NCI-H1048 (cell line): ENCODE results near the gene PLBD2.

ENCODE experiments used
- DNase-seq: peaks from one replicate; lab custom pipeline; 2025; lab: John Stamatoyannopoulos, UW

The PLBD2 gene

DNA sequence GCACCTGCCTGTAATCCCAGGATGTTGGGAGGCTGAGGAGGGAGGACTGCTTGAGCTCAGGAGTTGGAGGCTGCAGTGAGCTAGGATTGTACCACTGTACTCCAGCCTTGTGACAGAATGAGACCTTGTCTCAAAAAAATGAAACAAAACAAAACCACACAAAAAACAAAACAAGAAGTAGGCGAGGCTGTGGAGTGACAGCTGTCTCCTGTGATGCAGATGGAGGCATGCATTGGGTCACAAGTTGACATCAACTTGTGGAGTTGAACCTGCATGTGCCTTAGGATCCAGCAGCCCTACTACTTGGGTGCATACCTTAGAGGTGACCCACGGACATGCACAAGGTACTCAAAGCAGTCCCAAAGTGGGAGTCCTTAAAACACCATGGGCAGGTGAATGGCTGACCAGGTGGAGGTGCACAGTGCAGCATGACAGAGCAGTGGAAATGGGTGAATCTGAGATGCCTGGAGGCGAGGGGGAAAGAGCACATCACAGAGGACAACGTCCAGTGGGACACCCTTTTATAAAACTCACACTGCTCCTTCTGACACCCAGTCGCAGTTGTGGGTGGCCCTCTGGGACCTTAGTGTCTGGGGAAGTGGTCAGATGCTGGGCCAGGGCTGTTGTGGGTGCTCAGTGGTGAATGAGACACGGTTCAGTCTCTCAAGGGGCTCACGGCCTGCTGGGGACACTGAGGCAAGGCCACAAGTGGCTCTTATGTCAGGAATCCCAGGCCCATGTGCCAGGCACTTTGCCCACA lies 12.7 kb downstream of the PLBD2 start:
- no peak for DNase-seq

DNA sequence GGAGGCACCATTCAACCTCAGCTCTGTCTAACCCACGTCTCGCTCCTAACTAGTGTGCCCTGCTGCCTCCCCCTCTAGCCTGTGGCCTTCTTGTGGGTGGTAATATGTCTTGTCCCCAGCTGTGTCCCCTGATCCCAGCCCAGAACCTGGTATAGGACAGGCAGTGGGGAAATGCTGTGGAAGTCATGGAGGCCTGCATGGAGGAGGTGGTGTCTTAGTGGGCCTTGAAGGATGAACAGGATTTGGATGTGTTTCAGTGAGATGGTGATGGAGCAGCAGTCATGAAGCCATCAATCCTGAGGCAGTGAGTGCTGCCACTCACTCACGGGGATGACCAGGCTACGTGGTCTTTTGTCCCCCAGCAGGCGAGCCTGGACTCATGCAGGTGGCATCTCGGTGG lies 13.4 kb downstream of the PLBD2 start:
- DNase-seq = no peak

DNA sequence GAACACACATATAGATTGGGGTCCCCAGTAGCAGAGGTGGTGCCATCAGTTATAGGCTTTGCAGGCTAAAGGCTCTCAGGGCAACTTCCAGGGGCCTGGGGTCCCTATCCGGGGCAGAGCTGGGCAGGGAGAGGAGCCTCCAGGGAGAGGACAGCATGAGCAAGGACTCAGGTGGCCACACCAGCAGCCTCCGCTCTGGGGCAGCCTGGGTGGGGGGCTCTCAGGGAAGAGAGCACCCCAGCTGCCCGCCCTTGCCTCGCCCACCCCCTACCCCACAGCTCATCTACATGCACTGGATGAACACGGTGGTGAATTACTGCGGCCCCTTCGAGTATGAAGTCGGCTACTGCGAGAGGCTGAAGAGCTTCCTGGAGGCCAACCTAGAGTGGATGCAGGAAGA lies 14.0 kb downstream of the PLBD2 start:
- DNase-seq = no peak

DNA sequence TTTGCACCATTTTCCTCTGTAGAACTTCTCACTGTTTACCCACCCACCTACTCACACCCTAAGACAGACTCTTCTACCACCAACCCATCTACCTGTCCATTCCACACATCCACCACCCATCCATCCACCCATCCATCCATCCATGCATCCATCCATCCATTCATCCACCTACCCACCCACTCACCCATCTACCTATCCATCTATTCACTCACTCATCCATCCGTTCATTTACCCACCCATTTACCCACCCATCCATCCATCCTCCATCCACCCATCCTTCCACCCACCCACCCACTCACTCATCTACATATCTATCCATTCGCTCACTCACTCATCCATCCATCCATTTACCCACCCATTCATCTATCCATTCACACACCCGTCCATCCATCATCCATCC lies 15.1 kb downstream of the PLBD2 start:
- DNase-seq = no peak

DNA sequence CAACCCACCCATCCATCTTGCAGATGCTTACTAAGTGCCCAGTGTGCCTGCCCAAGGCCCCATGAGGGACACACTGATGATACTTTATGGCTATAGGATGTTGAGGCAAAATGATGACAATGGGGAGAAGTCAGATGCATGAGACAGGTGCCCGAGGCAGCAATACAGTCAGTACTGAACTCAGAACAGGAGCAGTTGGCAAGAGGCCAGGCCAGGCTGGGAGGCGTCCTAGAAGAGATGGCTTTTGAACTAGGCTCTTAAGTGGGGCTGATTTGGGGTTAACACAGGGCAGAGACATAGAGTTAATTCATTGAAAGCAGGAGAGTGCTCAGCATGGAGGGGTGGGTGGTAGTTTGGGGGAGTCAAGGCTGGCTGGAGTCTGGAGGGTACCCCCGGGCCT lies 15.6 kb downstream of the PLBD2 start:
- DNase-seq = no peak

DNA sequence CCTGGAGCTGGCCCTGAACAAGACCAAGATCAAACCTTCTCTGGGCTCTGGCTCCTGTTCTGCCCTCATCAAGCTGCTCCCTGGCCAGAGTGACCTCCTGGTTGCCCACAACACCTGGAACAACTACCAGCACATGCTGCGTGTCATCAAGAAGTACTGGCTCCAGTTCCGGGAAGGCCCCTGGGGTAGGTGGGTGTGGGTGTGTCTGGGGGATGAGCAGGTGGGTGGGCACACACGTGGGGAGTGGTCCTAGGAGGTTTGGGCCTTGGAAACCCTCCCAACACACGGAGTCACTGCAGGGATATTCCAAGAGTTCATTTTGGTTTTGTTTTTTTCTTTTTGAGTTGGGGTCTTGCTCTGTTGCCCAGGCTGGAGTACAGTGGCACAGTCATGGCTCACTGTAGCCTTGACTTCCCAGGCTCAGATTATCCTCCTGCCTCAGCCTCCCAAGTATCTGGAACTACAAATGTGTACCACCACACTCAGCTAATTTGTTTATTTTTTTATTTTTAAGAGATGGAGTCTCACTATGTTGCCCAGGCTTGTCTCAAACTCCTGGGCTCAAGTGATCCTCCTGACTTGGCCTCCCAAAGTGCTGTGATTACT lies 16.5 kb downstream of the PLBD2 start:
- DNase-seq = no peak

DNA sequence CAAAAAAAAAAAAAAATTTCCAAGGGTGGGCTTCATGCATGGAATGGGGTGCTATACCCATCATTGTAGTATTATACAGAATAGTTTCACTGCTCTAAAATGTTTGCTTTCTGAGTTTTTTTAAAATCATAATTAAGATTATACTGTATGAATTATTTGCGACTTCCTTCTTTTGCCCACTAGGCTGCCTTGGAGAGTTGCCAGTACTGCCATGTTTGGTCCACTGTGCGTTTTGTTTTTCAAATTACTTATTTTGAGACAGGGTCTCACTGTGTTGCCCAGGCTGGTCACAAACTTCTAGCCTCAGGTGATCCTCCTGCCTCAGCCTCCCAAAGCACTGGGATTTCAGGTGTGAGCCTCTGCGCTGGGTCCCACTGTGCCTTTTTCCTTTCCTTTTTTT lies 19.9 kb downstream of the PLBD2 start:
- no peak for DNase-seq

DNA sequence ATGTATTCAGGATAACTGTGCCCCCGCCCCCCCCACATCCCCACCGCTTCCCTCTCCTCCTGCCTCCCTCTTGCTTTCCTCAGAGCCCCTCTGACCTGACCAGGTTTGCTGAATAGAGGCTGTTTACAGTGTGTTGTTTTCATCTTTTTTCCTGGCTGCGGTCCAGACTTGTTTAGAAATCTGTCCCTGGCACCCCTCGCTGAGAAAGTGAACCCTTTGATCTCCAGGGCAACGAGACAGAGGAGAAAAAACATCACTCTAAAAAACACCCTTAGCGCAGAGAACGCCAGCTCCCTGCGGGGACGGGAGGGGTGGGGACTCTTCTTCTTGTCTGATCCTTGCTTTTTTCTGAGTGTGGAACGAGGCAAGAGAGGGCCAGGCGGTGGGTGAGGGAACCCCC lies 22.8 kb downstream of the PLBD2 start:
- DNase-seq = no peak

DNA sequence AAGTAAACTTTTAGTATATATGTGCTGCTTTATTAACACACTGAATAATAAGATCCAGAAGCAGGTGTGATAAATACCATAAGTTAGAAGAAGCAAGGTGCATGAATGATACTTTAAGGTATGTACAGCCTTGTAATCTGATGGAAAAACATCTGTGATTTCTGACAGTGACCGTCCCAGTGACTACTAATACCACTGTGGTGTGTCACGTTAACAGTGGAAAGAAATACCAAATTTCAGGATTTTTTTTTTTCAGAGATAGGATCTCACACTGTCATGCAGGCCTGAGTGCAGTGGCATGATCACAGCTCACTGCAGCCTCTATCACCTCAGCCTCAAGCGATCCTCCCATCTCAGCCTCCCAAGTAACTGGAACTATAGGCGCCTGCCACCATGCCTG lies 23.8 kb downstream of the PLBD2 start:
- DNase-seq = no peak

DNA sequence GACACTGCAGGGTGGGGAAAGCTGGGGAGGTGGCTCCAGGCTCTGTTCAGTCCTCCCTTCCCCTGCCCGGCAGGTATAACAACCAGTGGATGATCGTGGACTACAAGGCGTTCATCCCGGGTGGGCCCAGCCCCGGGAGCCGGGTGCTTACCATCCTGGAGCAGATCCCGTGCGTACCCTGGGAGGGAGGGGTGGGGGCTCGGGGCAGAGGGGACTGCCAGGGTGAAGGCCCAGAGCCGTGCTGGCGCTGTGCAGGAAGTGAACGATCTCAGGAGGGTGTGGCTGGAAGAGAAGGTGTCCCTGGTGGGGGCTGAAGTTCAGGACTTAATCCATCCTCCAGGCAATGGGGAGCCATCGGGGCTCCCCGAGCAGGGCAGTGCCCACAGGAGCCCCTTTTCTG lies 26.4 kb downstream of the PLBD2 start:
- DNase-seq = no peak

DNA sequence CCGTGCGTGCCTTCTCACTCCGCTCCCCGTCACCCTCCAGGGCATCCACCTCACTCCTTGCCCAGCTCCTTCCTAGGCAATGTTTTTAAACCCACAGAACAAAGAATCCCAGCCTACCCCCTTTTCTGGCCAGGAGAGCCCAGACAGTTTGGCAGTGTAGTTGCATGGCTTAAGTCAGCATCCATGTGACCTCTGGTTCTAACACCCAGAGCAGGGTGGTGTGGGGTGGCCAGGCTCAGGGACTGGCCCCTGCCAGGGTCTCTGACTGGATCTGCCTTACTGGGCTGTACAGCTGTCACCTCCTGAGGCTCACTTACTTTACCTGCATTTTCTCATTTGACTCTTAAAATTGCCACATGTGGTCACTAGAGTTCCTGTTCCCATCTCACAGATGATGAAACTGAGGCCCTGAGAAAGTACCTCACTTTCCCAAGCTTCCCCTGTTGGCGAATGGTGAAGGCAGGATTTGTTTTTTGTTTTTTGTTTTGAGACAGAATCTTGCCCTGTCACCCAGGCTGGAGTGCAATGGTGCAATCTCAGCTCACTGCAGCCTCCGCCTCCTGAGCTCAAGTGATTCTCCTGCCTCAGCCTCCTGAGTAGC lies 27.0 kb downstream of the PLBD2 start:
- no peak for DNase-seq

DNA sequence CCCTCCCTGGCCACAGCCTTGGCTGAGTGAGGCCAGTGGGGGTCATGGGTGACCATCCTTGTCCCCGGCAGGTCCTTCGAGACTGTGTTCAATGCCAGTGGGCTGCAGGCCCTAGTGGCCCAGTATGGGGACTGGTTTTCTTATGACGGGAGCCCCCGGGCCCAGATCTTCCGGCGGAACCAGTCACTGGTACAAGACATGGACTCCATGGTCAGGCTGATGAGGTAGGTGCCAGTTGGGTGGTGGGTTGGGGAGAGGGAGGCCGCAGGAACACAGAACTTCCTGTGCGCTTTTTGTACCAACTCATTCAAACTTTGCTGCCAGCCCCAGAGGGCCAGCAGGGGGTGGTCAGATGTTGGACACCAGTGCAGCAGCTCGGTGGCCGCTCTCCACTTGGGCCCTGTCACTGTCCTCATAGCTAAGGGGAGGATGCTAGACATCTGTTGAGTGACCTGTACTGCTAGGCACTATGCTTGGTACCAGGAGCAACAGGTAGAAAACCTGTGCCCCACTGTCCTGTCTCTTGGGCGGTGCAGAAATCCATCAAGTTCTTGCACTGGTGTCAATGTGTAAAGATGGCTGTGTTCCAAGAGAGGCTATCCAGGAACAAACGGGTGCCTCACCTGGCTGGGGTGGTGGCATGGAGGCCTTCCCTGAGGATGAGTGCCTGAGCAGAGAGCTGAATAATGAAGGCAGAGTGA lies 28.6 kb downstream of the PLBD2 start:
- DNase-seq = no peak

DNA sequence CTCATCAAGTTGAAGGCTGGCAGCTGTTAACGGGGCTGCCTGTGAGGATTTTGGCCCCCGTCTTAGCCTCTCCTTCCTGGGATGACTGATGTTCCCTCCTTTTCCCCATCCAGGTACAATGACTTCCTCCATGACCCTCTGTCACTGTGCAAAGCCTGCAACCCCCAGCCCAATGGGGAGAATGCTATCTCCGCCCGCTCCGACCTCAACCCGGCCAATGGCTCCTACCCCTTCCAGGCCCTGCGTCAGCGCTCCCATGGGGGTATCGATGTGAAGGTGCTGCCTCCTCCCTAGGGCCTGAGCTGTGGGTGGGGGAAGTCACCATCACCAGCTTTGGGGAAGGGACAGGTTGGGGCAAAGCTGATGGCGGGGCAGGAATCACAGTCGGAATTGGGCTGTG lies 29.2 kb downstream of the PLBD2 start:
- no peak for DNase-seq

DNA sequence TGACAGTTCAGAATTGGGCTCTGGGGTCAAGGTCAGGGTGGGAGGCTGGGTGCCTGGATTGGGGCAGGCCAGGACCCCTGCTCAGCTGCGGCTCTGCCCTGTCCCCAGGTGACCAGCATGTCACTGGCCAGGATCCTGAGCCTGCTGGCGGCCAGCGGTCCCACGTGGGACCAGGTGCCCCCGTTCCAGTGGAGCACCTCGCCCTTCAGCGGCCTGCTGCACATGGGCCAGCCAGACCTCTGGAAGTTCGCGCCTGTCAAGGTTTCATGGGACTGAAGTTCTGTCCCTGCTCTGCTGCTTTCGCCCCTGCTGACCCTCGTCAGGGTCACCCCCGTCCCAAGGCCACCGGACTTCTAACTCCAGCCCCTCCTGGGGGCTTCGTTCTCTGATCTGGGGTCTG lies 30.0 kb downstream of the PLBD2 start:
- DNase-seq = no peak

DNA sequence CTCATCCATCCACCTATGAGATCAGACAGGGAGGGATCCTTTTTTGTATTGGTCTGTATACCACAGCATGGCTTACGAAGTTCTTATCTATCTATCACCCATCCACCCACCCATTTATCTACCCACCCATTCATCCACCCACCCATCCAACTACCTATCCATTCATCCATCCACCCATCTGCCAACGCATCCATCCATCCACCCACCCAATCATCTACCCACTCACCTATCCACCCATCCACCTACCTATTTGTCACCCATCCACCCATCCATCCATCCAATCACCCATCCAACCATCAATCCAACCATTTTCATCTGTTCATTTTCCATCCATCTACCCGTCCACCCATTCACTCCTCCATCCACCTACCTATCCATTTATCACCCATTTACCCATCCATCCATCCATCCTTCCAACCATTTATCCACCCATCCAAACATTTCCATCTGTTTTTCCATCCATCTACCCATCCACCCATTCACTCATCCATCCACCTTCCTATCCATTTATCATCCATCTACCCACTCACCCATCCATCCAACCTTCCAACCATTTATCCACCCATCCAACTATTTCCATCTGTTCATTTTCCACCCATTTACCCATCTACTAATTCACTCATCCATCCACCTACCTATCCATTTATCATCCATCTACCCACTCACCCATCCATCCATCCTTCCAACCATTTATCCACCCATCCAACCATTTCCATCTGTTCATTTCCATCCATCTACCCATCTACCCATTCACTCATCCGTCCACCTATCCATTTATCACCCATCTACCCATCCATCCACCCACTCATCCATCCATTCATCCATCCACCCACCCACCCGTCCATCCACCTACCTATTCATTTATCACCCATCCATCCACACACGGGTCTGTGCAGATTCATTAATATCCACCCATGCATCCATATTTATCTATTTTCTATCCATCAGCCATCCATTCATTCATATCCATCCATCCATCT lies 32.0 kb downstream of the PLBD2 start:
- no peak for DNase-seq

DNA sequence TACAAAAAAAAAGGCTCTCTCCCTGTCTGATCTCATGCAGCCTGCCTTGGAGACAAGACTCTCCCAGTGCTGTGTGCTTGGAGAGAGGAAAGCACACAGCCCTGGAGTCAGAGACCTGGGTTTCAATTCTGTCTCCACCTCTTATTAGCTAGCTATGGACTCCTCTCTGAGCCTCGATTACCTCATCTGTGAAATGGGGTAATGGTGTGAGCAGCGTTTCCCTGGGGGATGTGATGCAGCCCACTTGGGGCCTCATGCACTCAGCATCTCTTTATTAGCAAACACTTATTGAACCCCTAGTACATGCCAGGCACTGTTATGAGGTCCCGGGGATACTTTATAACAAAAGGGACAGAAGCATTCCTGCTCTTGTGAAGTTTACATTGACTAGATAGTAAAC lies 32.8 kb downstream of the PLBD2 start:
- no peak for DNase-seq

DNA sequence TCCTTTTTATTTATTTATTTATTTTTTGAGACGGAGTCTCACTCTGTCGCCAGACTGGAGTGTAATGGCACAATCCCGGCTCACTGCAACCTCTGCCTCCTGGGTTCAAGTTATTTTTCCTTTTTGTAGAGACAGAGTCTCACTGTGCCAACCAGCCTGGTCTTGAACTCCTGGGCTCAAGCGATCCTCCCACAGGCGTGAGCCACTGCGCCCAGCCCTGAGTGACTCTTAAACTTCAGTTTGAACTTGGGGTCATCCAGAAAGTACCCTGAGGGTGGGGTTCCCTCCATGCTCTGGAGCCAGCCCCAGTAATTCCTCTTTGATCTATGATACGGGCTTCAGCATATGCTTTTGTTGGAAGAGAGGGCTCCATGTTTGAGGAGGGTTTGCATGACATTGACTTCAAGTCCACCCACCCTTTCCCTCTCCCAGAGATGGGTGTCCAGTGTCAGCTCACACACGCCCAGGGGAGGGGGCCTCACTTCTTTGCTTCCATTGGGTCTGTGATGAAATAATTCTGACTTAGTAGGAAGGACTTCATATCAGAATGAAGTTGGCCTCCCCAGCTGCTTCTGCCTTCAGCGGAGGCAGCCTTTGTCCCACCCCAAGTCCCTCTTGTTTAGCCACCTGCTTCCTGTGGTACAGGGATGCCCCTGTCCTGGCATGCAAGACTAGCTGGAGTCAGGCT lies 33.4 kb downstream of the PLBD2 start:
- no peak for DNase-seq

DNA sequence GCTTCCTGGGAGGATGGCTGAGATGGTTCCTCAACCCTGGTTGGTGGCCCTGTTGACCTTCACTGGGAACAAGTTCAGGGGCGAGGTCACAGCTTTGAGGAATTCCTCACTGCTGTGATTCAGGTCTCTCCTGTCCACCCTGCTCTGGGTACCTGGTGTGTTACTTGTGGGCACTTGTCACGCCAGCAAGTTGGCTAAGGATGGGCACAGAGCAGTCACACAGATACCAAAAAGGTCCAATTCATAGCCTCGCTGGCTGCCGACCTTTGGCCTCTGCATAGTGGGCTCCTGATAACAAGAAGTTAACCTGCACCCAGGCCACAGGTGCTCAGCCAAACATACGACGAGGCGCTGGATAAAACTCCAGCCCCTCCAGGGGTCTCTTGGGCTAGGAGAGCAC lies 34.1 kb downstream of the PLBD2 start:
- DNase-seq = no peak

DNA sequence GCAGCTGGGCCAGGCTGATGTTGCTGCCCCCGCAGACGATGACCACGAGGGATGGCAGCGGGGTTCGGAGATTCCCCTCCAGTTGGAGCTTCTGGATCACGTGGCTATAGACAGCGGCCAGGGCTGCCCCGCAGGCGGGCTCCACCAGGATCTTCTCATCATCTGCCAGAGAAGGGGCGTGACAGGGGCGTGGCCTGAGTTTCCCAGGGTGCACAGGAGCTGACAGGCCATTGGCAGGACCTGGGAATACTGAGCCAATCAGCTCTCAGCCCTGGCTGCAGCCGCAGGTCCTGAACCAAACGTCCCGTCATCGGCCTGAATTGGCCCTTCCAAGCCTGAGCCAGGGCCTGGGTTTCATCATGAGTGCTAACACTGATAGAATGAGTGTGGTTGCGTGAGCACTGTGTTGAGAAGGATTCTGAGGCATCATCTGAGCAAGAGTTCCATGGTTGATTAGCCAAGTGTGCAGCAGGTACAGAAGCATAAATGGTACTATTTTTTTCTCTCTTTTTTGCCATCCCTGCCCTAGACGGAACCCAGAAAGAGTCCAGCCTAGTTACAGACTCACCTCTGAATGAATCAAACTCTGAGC lies 34.7 kb downstream of the PLBD2 start:
- no peak for DNase-seq

DNA sequence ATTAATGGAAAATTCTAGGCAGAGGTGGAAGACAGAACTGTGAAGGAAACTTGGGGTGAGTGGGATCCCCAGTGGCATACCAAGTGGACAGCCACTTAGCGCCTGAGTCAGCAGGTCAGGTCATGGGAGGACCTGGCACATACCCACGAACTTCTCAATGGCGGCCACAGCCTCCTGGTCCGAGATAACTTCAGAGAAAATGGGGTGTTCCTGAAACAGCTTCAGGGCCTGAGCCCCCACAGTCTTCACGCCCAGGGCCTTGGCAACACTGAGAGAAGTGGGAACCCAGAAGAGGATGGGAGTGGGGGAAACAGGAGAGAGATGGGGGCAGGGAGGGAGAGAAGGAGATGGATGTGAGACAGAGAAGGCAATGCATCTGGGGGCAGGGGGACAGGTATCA lies 35.4 kb downstream of the PLBD2 start:
- no peak for DNase-seq

DNA sequence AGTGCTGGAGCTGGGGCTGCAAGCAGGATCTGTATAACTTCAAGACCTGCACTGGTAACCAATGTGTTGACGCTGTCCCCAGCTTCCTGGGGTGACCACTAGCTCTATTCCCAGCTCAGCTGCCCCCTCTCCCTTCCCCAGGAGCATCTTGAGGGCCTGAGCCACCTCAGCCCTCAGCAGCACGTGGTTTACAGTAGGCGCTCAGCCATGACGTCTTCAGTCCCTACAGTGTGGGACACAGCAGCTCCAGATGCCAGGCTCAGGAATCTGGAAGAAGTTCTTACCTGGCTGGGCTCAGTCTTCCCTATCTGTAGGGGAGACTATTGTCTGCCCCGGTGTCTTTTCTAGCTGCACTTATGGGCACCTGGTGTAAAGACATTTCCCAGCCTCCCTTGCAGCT lies 36.7 kb downstream of the PLBD2 start:
- DNase-seq = no peak
